22Rv1 (cell line): ENCODE data around the gene SLC25A27.

Experiments
- CTCF ChIP-seq: fragments of 450-650 bp; IDR thresholded peaks from 2 replicates; pipeline ENCODE4 v1.5.1; 2017; ENCODE audit warnings: mild to moderate bottlenecking
- ZFX ChIP-seq: fragments of 450-650 bp; IDR thresholded peaks from 2 replicates; pipeline ENCODE4 v1.6.1; 2017; ENCODE audit warnings: antibody characterized with exemption, borderline replicate concordance

- TF ChIP-seq CTCF (no peak), ZFX (no peak)
Measured at GRCh38 chr6:46684771-46685170, 32.0 kb downstream of the SLC25A27 start.
